ENCODE measurements around the gene DR1. TPM values are rescaled to one million over a fixed set of nuclear protein-coding genes. Genes with fewer than 3 reads are reported as not detected.

The DR1 gene
- total and polyA plus RNA-seq, 2 of the 13 experiments (the other 11 are each of a cell fraction or from before 2014, with no cell fraction given) = 17.8 to 42.3 TPM

DNA sequence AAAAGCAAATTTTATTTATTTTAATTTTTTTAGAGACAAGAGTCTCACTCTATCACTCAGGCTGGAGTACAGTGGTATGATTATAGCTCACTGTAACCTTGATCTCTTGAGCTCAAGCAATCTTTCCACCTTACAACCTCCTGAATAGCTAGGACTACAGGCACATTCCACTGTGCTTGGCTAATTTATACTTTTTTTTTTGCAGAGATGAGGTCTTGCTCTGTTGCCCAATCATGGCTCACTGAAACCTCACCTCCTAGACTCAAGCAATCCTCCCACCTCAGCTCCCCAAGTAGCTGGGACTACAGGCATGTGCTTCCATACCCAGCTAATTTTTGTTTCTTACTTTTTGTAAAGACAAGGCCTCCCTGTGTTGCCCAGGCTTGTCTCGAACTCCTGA lies 49.5 kb downstream of the DR1 start (continued):
- TF ChIP-seq TBL1XR1 (IDR thresholded peaks at IDR 0.05; ENCODE audit: borderline replicate concordance, low read length, partially characterized antibody) (no peak), ZNF619 (CRISPR knock-in tag; IDR thresholded peaks at IDR 0.05) (no peak), CEBPB (IDR thresholded peaks at IDR 0.05; ENCODE audit: borderline replicate concordance, low read depth, low read length) (peak; percentile 92), POGZ (CRISPR knock-in tag; IDR thresholded peaks at IDR 0.05) (peak; percentile 37; the same call in 1 of the 2 replicates), NCOR1 (IDR thresholded peaks at IDR 0.05; ENCODE audit: borderline replicate concordance, low read length) (peak; percentile 56; the same call in 1 of the 2 replicates), SRY (CRISPR knock-in tag; IDR thresholded peaks at IDR 0.05) (no peak), PHF21A (CRISPR knock-in tag; IDR thresholded peaks at IDR 0.05) (peak; percentile 13; the same call in 1 of the 2 replicates), MAFK (conservative IDR thresholded peaks at IDR 0.05 in 1 of 2, IDR thresholded peaks at IDR 0.05 in 1 of 2; ENCODE audit: low read length in 2 of 2) (no peak), SP140L (CRISPR knock-in tag; IDR thresholded peaks at IDR 0.05; ENCODE audit: borderline replicate concordance) (no peak), ZFP41 (CRISPR knock-in tag; IDR thresholded peaks at IDR 0.05; ENCODE audit: borderline replicate concordance) (no peak), ZNF292 (CRISPR knock-in tag; IDR thresholded peaks at IDR 0.05; ENCODE audit: borderline replicate concordance, low read depth) (peak; percentile 36; the same call in 1 of the 2 replicates), TIGD3 (CRISPR knock-in tag; IDR thresholded peaks at IDR 0.05; ENCODE audit: borderline replicate concordance) (no peak), KAT8 (CRISPR knock-in tag; IDR thresholded peaks at IDR 0.05) (0 out of 2 replicates have a peak, but pooled peaks have one; percentile 23), GATAD2A (CRISPR knock-in tag; IDR thresholded peaks at IDR 0.05) (peak; percentile 61), ZNF235 (CRISPR knock-in tag; IDR thresholded peaks at IDR 0.05; ENCODE audit: borderline replicate concordance) (no peak), ZZZ3 (CRISPR knock-in tag; IDR thresholded peaks at IDR 0.05; ENCODE audit: borderline replicate concordance) (no peak), NFE2 (CRISPR knock-in tag; IDR thresholded peaks at IDR 0.05) (no peak), NCOA2 (CRISPR knock-in tag; IDR thresholded peaks at IDR 0.05) (peak; percentile 53; the same call in 1 of the 2 replicates), ZNF614 (CRISPR knock-in tag; IDR thresholded peaks at IDR 0.05; ENCODE audit: borderline replicate concordance) (0 out of 2 replicates have a peak, but pooled peaks have one; percentile 48), EHMT2 (IDR thresholded peaks at IDR 0.05; ENCODE audit: borderline replicate concordance, low read depth, low read length) (0 out of 2 replicates have a peak, but pooled peaks have one; percentile 50), NFYB (CRISPR knock-in tag; IDR thresholded peaks at IDR 0.05) (peak; percentile 37), NR2F1 (CRISPR knock-in tag; IDR thresholded peaks at IDR 0.05) (0 out of 4 replicates have a peak, but pooled peaks of 1 of the 2 experiments have one; percentile 52), SALL1 (CRISPR knock-in tag; IDR thresholded peaks at IDR 0.05) (peak; percentile 41), TOE1 (CRISPR knock-in tag; IDR thresholded peaks at IDR 0.05) (no peak), ZNF121 (CRISPR knock-in tag; IDR thresholded peaks at IDR 0.05) (peak; percentile 81), HMG20A (CRISPR knock-in tag; IDR thresholded peaks at IDR 0.05; ENCODE audit: borderline replicate concordance) (peak; percentile 52; the same call in 1 of the 2 replicates)
- TF ChIP-seq, protein P1, sequence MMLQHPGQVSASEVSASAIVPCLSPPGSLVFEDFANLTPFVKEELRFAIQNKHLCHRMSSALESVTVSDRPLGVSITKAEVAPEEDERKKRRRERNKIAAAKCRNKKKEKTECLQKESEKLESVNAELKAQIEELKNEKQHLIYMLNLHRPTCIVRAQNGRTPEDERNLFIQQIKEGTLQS (CRISPR knock-in tag; IDR thresholded peaks at IDR 0.05) = no peak
- TF ChIP-seq, protein P2, sequence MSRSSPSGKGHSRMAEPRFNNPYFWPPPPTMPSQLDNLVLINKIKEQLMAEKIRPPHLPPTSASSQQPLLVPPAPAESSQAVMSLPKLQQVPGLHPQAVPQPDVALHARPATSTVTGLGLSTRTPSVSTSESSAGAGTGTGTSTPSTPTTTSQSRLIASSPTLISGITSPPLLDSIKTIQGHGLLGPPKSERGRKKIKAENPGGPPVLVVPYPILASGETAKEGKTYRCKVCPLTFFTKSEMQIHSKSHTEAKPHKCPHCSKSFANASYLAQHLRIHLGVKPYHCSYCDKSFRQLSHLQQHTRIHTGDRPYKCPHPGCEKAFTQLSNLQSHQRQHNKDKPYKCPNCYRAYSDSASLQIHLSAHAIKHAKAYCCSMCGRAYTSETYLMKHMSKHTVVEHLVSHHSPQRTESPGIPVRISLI (CRISPR knock-in tag; IDR thresholded peaks at IDR 0.05; ENCODE audit: borderline replicate concordance) = peak; percentile 91
- TF ChIP-seq, protein P3, sequence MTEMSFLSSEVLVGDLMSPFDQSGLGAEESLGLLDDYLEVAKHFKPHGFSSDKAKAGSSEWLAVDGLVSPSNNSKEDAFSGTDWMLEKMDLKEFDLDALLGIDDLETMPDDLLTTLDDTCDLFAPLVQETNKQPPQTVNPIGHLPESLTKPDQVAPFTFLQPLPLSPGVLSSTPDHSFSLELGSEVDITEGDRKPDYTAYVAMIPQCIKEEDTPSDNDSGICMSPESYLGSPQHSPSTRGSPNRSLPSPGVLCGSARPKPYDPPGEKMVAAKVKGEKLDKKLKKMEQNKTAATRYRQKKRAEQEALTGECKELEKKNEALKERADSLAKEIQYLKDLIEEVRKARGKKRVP (CRISPR knock-in tag; IDR thresholded peaks at IDR 0.05) = no peak

Data from HepG2 (cell line).